Daoy (cell line): ENCODE measurements around the gene ZNF836. TPM values are rescaled to one million over a fixed set of nuclear protein-coding genes. Genes with fewer than 3 reads are reported as not detected.
"Not testable (repeated sequence)": the region's sequence is repeated elsewhere in the genome, so short reads cannot be mapped to it uniquely, and the experiment has no call there.

Experiments
- DNase-seq: peaks from one replicate; pipeline ENCODE4 v3.0.0-alpha.2; 2015; ENCODE audit warnings: low read depth
- total RNA-seq: library from RNA; depleted of rRNA; stranded (reverse); fragments of >200 nt; shearing (Covaris generic); gene quantifications from 2 replicates; pipeline ENCODE4 v1.2.3, GENCODE V29; 2014; rRNA removed

The ZNF836 gene
- total RNA-seq, result 2.5 and 5.2 TPM in 2 replicates

DNA sequence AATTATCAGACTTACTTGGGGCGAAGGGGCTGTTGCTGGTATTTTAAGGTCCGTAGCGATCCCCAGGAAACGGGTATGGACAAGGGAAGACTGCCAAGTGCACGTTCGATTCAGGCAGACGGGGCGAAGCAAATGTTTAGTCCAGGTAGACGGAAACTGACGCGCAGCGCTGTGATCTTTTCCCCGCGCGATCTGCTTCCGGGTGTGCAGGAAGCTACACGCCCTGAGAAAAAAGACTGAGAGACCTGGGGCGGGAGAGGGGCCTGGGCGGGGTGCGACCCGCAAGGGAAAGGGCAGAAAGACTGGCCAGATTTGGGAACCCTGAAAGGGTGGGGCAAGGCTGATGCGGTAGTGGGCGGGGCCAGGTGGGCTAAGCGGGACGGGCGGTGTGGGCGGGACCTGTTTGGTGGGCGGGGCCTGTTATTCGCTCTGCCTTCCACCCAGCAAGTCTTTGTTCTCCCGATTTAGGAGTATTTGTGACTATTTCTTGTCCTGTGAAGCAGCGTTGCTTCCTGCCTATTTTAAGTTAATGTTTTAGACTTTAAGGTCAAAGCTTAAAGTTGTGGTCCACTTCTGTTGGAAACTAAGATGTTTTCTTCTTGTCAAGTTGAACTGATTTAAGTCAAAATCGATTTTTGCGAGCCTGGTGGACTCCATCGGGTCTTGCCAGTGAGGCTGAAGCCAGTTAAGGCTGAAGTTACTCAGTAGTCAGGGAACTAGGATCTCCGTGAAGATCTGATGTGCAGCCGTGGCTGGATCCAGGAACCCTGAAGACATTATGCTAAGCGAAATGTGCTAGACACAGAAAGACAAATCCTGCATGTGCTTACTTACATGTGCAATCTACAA is at the start of gene ZNF836:
ZNF836 (minus strand) TSS at position 301 of the 849 bp plus-strand sequence. CDS start 3,549 bp downstream, outside the sequence.
- DNase-seq, result peak; percentile 87

- DNase-seq, result no peak
Observed at GRCh38 chr19:52221031-52221430, 49.6 kb upstream of the ZNF836 start.

- no peak for DNase-seq
Observed at GRCh38 chr19:52219611-52220010, 48.2 kb upstream of the ZNF836 start.

- DNase-seq, result no peak
Observed at GRCh38 chr19:52217576-52217975, 46.2 kb upstream of the ZNF836 start.

DNA sequence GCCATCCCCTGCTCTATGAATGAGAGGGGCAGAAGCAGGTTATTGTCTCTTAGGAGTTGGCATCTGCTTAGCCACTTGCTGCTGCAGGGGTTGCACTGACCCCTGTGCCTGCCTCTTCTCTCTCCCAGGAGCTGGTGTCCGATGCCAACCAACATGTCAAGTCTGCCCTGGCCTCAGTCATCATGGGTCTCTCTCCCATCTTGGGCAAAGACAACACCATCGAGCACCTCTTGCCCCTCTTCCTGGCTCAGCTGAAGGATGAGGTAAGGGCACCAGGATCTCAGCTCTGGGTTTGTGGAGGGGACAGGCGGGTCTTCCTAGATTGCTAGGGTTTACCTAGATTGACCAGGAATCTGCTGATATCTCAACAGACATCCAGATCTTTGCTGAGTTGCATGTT is 45.0 kb upstream of the ZNF836 start:
- DNase-seq, result no peak

DNA sequence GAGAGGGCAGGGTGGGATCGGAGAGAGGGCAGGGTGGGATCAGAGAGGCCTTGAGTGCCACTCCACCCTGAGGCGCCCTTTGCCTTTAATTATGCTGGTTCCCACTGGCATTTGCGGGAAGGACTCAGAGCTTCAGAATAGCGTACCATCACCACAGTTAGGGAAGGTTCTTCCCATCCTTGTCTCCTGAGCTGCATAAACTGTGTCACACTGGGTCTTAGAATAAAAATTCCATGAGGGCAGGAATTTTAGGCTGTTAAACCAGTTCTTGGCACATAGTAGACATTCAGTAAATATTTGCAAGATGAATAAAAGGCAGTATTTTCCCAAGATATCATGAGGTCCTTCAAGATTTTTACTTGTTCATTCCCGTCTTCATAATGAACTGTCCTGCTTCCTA is 42.8 kb upstream of the ZNF836 start:
- DNase-seq, result no peak

DNA sequence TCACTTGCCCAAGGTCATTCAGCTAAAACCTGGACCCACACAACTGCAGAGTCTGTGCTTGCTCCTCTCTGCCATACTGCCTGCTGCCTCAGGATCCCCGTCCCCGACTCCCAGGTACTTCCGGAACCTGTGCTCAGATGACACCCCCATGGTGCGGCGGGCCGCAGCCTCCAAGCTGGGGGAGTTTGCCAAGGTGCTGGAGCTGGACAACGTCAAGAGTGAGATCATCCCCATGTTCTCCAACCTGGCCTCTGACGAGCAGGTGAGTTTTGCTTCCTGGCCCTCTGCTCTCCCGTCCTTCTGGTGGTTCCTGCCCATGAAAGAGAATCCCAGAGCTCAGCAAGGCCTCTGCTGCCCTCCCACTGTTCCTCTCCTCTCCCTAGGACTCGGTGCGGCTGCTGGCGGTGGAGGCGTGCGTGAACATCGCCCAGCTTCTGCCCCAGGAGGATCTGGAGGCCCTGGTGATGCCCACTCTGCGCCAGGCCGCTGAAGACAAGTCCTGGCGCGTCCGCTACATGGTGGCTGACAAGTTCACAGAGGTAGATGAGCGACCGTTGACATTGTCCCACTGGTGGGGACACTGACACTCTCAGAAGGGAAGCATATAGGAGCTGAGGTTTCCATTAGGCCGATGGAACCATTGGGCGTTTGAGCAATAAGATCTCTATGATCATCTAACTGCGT is 41.3 kb upstream of the ZNF836 start:
- no peak for DNase-seq

GRCh38 chr19:52211926-52212571 is 40.6 kb upstream of the ZNF836 start:
- DNase-seq, result no peak

GRCh38 chr19:52211203-52211602 is 39.8 kb upstream of the ZNF836 start:
- DNase-seq, result no peak

- DNase-seq, result no peak
Observed at GRCh38 chr19:52206481-52206880, 35.1 kb upstream of the ZNF836 start.

DNA sequence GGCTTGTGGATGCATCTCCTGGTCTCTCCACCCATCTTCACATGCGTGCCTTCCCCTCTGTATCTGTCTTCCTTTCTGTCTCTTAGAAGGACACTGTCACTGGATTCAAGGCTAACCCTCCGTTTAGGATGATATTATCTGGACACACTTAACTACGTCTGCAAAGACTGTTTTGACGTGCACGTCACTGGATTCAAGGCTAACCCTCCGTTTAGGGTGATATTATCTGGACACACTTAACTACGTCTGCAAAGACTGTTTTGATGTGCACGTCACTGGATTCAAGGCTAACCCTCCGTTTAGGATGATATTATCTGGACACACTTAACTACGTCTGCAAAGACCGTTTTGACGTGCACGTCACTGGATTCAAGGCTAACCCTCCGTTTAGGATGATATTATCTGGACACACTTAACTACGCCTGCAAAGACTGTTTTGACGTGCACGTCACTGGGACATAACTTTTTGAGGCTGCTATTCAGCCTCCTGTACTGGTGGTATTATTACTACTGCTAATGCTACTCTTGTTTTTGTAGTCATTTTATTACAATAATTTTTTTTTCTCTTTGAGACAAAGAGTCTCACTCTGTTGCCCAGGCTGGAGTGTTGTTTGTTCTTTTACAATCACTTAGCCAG is 29.5 kb upstream of the ZNF836 start:
- not testable (repeated sequence) for DNase-seq

DNA sequence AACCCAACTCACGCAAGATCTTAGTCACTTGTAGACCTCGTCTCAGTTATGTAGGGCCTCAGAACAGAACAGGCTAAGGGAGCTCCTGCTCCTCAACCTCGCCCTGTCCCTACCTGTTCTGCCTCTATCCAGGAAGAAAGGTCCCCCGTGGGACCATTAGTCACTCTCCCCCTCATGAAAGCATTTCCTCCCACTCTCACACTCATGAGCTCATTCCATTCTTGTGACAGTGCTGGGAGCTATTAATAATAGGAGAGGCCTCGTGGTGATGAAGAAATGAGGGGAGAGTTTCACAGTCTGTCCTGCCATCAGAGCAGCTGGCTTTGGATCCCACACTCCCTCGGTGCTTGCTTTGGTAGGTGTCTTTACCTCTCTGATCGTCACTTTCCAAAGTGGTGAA is 28.6 kb upstream of the ZNF836 start:
- DNase-seq, result no peak

- no peak for DNase-seq
Observed at GRCh38 chr19:52198678-52199077, 27.3 kb upstream of the ZNF836 start.

- no peak for DNase-seq
Observed at GRCh38 chr19:52197964-52198363, 26.5 kb upstream of the ZNF836 start.

- DNase-seq, result no peak
Observed at GRCh38 chr19:52196256-52196967, 25.0 kb upstream of the ZNF836 start.

- no peak for DNase-seq
Observed at GRCh38 chr19:52191951-52192350, 20.5 kb upstream of the ZNF836 start.

DNA sequence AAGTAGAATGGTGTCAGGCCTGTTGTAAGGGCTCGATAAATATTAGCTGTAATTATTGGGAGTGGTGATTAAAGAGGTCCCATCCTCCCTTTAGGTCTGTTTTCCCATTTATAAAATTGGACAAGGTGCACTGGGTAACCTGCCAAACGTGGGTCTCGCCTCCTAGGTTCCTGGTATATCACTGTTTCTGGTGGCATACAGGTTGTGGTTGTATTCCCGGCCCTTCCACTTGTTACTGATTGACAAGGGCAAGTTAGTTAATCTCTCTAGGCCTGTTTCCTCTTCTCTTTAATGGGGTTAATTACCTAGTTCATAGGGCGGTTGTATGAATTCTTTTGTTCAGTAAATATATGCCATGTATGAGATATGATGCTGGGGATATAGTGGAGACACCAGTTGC is 20.0 kb upstream of the ZNF836 start:
- no peak for DNase-seq

DNA sequence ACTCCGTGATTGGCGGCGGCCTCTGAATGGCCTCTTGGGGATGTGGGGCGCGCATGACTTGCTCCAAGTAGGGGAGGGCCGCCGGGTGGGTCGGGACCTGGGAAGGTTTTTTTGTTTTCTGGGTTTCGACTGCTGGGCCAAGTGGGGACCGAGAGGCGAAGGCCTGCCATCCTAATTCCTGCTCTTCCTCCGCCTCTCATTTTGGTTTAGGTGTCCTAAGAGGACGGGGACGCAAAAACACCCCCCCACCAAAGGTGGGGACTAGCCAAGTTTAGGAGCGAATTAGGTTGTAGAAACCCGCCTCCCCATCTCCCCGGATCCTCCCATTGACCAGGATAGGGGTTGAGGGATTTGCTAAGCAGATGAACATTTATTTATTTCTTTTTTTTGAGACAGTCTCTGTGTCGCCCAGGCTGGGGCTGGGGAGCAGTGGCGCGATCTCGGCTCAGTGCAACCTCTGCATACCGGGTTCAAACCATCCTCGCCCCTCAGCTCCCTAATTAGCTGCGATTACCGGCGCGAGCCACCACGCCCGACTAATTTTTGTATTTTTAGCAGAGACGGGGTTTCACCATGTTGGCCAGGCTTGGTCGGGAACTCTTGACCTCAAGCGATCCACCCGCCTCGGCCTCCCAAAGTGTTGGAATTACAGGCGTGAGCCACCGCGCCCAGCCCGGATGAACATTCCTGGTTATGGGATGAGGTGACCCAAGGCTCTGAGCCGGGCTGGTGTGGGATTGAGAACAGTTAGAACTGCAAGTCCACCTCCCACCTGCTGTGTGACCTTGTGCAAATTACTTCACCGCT is 19.3 kb upstream of the ZNF836 start:
- DNase-seq, result peak; percentile 34

DNA sequence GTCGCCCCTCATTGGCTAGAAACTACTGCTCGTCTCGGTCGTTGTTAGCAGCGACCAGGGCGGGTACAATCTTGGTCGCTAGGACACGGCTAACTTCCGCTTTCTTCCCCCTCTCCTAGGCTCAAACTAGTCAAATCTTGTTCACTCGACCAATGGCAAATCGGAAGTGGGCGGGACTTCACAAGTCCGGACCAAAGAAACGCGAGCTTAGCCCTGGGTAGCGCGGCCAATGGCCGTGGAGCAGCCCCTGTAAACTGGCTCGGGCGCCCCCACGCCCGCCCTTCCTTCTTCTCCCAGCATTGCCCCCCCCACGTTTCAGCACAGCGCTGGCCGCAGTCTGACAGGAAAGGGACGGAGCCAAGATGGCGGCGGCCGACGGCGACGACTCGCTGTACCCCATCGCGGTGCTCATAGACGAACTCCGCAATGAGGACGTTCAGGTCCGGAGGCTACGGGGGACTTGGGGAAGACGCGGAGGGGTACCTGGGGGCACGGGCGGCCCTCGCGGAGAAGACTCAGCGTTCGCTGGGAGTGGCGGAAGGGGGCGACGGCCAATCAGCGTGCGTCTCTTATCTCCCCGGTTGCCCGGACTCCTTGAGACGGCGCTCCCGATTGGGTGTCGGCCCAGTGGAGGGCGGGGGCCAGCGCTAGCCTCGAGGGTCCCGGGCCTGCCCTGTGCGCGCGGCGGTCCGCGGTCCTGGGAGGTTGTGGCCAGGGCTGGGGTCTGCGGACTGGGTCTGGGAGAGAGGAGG is 18.5 kb upstream of the ZNF836 start, which contains the start of gene PPP2R1A:
PPP2R1A (plus strand) TSS at position 318 of the 752 bp plus-strand sequence; CDS start at position 363, 45 bp downstream.
- peak; percentile 100 for DNase-seq
